Measurements from ENCODE around the gene FASN. TPM values are rescaled to one million over a fixed set of nuclear protein-coding genes. Genes with fewer than 3 reads are reported as not detected.

Gene FASN
- total and polyA plus RNA-seq, 2 of the 13 experiments (the other 11 are each of a cell fraction or from before 2014, with no cell fraction given) = 51.7 to 101 TPM

GRCh38 chr17:82086941-82087906 is 10.8 kb downstream of the FASN start:
- Histone ChIP-seq H3K36me3 (replicated peaks in 1 of 2; ENCODE audit: control insufficient read depth in 1 of 2, insufficient read depth in 2 of 2, low read length in 2 of 2) (peaks cover 88 to 100% of the 10 kb centered on the region in 2 experiments), H3K4me3 (replicated peaks in 1 of 3; ENCODE audit: insufficient read depth in 1 of 3, low read depth in 2 of 3, low read length in 3 of 3) (no peak overlapping the region), H3K27ac (ENCODE audit: extremely low read length, insufficient read depth, low read length) (no peak overlapping the region), H3K4me1 (ENCODE audit: insufficient read depth, low read length) (no peaks in the 10 kb centered on the region; the same call in 1 of the 2 replicates), H3K9ac (ENCODE audit: insufficient read depth, low read depth, low read length) (no peak overlapping the region), H4K20me1 (ENCODE audit: insufficient read depth, low read length) (peaks cover 78% of the 10 kb centered on the region), H3K9me3 (ENCODE audit: low read length) (no peaks in the 10 kb centered on the region), H3K79me2 (ENCODE audit: insufficient read depth, low read length) (peaks cover 23% of the 10 kb centered on the region), H3K27me3 (ENCODE audit: control insufficient read depth in 1 of 2, insufficient read depth in 2 of 2, low read length in 2 of 2) (no peaks in the 10 kb centered on the region), H2AFZ (ENCODE audit: low read length) (no peak overlapping the region), H3K4me2 (ENCODE audit: low read depth, low read length) (no peak overlapping the region)
- ChIA-PET POLR2A (interaction anchor here (0.6 to 2.5 kb wide), 5 partner anchors 8 to 21 kb away, joined by 3 to 7 read pairs (median 5); no protein-coding TSS in a partner anchor), CTCF (ENCODE audit: low intra/inter-chr PET ratio, low total read pairs) (no interaction called here)
- no peak for DNase-seq (ENCODE audit: low spot score)
- FAIRE-seq = no peak
- WGBS (ENCODE audit: low lambda C conversion rate) = 94% methylated on average over 25 of the region's 39 CpGs
- intact Hi-C loops (cut with micrococcal nuclease; ENCODE audit: unreplicated experiment) = no loop called here
- no TSS peak for BruUV-seq (replicated peaks)
- in situ Hi-C loops (cut with HindIII; ENCODE audit: extremely low pct_ligation_motif_present, low pct_unique_long_range_greater_than_20kb) = no loop called here
- no peak for TF ChIP-seq NR1H2 (CRISPR knock-in tag; IDR thresholded peaks at IDR 0.05; ENCODE audit: borderline replicate concordance, low read depth)
- peak in 1 of 2 experiments; percentile 42; a peak in 3 of 4 replicates for TF ChIP-seq POLR2A (IDR thresholded peaks at IDR 0.05; ENCODE audit: insufficient read depth in 1 of 2, low read depth in 2 of 2, low read length in 2 of 2)
- TF ChIP-seq PAF1 (CRISPR knock-in tag; IDR thresholded peaks at IDR 0.05) = 0 out of 2 replicates have a peak, but pooled peaks have one; percentile 46
- TF ChIP-seq AGO2 (optimal IDR thresholded peaks at IDR 0.05; ENCODE audit: low read depth, low read length) = peak; percentile 1
- peak; percentile 74 for TF ChIP-seq RBFOX2 (IDR thresholded peaks at IDR 0.05; ENCODE audit: low read depth, low read length)
- TF ChIP-seq POLR2AphosphoS5 (IDR thresholded peaks at IDR 0.05; ENCODE audit: low read depth, low read length) = 0 out of 2 replicates have a peak, but pooled peaks have one; percentile 25
- no peak for TF ChIP-seq ZNF616 (CRISPR knock-in tag; IDR thresholded peaks at IDR 0.05; ENCODE audit: low read depth)
- TF ChIP-seq ZNF768 (CRISPR knock-in tag; IDR thresholded peaks at IDR 0.05) = 0 out of 2 replicates have a peak, but pooled peaks have one; percentile 9
- ATAC-seq = no peak

Data from HepG2 (cell line).